ENCODE results near the gene CTXND2. TPM values are rescaled to one million over a fixed set of nuclear protein-coding genes. Genes with fewer than 3 reads are reported as not detected.

Gene CTXND2
- total RNA-seq, 2 donors from 2014 or later = 1.4 TPM; not detected in 1

DNA sequence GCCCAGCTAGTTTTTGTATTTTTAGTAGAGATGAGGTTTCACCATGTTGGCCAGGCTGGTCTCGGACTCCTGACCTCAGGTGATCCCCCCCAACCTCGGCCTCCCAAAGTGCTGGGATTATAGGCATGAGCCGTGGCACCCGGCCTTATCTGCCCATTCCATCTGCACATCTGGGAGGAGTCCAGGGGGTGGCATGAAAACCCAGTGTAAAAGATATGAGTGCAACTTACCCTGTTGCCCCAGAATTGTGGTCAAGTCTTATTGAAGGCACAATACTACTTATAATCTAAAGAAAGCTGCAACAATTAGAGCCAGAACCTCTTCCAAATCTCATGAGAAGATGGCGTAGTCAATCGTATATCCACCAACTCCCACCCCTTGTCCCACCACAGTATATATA, 18.4 kb downstream of the CTXND2 start:
- DNase-seq (ENCODE audit: low spot score) = no peak
- H3K36me3 ChIP-seq = no peaks in the 10 kb centered on the region
- TF ChIP-seq POLR2AphosphoS5 (IDR thresholded peaks at IDR 0.05) = no peak
- TF ChIP-seq, protein P1, sequence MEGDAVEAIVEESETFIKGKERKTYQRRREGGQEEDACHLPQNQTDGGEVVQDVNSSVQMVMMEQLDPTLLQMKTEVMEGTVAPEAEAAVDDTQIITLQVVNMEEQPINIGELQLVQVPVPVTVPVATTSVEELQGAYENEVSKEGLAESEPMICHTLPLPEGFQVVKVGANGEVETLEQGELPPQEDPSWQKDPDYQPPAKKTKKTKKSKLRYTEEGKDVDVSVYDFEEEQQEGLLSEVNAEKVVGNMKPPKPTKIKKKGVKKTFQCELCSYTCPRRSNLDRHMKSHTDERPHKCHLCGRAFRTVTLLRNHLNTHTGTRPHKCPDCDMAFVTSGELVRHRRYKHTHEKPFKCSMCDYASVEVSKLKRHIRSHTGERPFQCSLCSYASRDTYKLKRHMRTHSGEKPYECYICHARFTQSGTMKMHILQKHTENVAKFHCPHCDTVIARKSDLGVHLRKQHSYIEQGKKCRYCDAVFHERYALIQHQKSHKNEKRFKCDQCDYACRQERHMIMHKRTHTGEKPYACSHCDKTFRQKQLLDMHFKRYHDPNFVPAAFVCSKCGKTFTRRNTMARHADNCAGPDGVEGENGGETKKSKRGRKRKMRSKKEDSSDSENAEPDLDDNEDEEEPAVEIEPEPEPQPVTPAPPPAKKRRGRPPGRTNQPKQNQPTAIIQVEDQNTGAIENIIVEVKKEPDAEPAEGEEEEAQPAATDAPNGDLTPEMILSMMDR (IDR thresholded peaks at IDR 0.05) = no peak
- TF ChIP-seq POLR2A (IDR thresholded peaks at IDR 0.05) = no peak
- no peaks in the 10 kb centered on the region for H3K4me1 ChIP-seq (replicated peaks)
- intact Hi-C loops (cut with DNase I) = no loop called here
- no peak overlapping the region for H3K27ac ChIP-seq
- H3K27me3 ChIP-seq (replicated peaks; ENCODE audit: insufficient read depth) = no peaks in the 10 kb centered on the region
- WGBS = 85% methylated on average over 6 of the region's 6 CpGs
- H3K9me3 ChIP-seq = no peaks in the 10 kb centered on the region
- H3K4me3 ChIP-seq = no peak overlapping the region

DNA sequence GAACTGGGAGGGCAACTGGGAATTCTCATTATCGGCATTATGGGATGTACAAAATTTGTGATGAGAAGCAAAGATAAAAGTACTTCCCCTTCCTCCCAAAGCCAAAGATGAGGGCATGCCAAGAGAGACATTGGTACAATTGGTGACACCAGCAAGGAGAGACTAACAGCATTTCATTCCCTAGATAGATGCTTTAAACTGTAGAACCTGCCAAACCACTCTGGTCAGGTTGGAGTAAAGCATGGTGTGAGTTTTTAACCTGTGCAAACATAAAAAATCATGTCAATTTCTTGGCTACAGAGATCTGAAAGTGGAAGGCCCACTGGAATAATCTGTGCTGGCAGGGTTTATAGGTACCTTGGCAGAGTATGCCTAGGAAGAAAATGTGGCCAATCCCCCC, 19.4 kb downstream of the CTXND2 start:
- Histone ChIP-seq H3K27ac (no peak overlapping the region), H3K27me3 (replicated peaks; ENCODE audit: insufficient read depth) (no peaks in the 10 kb centered on the region), H3K4me3 (no peak overlapping the region), H3K9me3 (no peaks in the 10 kb centered on the region), H3K4me1 (replicated peaks) (no peaks in the 10 kb centered on the region), H3K36me3 (no peaks in the 10 kb centered on the region)
- DNase-seq (ENCODE audit: low spot score) = no peak
- WGBS = 35% methylated on average over 1 of the region's 1 CpG
- TF ChIP-seq, protein P1 (IDR thresholded peaks at IDR 0.05) = no peak
- TF ChIP-seq POLR2A (IDR thresholded peaks at IDR 0.05) (no peak), POLR2AphosphoS5 (IDR thresholded peaks at IDR 0.05) (no peak)
- intact Hi-C loops (cut with DNase I) = no loop called here

DNA sequence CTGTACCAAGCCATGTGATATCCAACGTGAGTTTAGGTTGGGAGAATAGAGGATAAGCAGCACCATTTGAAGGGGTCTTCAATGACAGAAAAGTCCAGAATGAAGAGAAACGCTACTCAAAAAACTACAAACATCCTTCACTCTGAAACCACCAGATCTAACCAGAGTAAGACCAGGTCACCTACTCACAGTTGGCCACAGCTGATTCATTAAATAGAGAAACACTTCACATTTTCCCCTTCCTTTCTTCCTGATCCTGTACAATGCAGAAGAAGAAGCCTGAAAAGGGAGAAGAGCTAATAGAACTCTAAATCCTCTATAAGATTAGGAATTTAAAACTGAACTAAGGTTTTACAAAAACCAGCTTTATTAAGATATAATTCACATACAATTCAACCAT, 19.9 kb downstream of the CTXND2 start:
- no peak for DNase-seq (ENCODE audit: low spot score)
- H3K4me1 ChIP-seq (replicated peaks) = no peaks in the 10 kb centered on the region
- H3K27ac ChIP-seq = no peak overlapping the region
- H3K36me3 ChIP-seq = no peaks in the 10 kb centered on the region
- intact Hi-C loops (cut with DNase I) = no loop called here
- no peaks in the 10 kb centered on the region for H3K9me3 ChIP-seq
- H3K27me3 ChIP-seq (replicated peaks; ENCODE audit: insufficient read depth) = no peaks in the 10 kb centered on the region
- 49% methylated on average over 2 of the region's 2 CpGs for WGBS
- no peak for TF ChIP-seq POLR2AphosphoS5 (IDR thresholded peaks at IDR 0.05)
- TF ChIP-seq POLR2A (IDR thresholded peaks at IDR 0.05) = no peak
- no peak overlapping the region for H3K4me3 ChIP-seq

DNA sequence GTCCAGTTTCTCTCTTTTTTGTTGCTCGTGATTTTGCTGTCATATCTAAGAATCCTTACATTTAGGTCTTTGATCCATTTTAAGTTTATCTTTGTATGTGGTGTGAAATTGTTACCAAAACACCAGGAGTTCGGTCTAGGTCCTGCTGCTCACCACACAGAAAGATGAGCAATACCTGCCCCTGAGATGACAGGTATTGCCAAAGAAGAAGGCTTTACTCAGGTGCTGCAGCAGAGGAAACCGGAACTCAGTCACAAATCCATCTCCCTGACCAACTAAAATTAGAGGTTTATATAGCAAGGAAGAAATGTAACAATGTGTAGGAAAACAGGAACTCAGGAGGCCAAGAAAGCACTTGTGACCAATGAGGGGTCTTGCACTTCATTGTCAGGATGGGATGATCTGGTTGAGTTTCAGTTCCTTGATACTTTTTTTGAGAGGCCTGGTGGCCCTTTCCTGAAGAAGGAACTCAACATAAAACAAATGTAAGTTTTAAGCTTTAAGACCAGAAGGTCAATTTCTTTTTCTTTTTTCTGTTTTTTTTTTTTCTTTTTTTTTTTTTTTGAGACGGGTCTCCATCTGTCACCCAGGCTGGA, 22.7 kb downstream of the CTXND2 start:
- no peaks in the 10 kb centered on the region for H3K36me3 ChIP-seq
- H3K4me1 ChIP-seq (replicated peaks) = no peaks in the 10 kb centered on the region
- no peak overlapping the region for H3K27ac ChIP-seq
- no peaks in the 10 kb centered on the region for H3K9me3 ChIP-seq
- 92% methylated on average over 4 of the region's 4 CpGs for WGBS
- no peak for DNase-seq (ENCODE audit: low spot score)
- H3K27me3 ChIP-seq (replicated peaks; ENCODE audit: insufficient read depth) = no peaks in the 10 kb centered on the region
- intact Hi-C loops (cut with DNase I) = no loop called here
- H3K4me3 ChIP-seq = no peak overlapping the region
- no peak for TF ChIP-seq POLR2A (IDR thresholded peaks at IDR 0.05)
- TF ChIP-seq, protein P1 (IDR thresholded peaks at IDR 0.05) = no peak
- no peak for TF ChIP-seq POLR2AphosphoS5 (IDR thresholded peaks at IDR 0.05)

DNA sequence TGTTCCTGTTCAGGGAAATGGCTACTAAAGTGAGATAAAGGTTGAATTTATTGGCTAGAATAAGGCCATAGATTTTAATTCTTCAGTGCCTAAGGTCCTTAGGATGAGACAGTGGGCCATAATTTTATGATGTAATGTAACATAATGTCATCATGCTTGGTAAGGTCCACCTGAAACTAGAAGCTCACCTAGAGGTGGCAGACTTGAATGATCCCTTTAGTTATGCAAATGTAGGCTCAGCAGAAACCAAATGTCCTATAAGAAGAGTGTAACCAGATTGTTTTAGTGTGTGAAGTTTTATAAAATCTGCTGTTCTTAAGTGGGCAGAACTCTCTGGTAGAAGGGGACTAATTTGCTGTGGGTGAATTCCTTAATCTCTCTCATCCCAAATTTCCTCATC, 25.7 kb downstream of the CTXND2 start:
- Histone ChIP-seq H3K36me3 (no peaks in the 10 kb centered on the region), H3K4me3 (no peak overlapping the region), H3K4me1 (replicated peaks) (no peaks in the 10 kb centered on the region), H3K27me3 (replicated peaks; ENCODE audit: insufficient read depth) (no peaks in the 10 kb centered on the region), H3K27ac (no peak overlapping the region), H3K9me3 (no peaks in the 10 kb centered on the region)
- no peak for DNase-seq (ENCODE audit: low spot score)
- TF ChIP-seq POLR2AphosphoS5 (IDR thresholded peaks at IDR 0.05) (no peak), POLR2A (IDR thresholded peaks at IDR 0.05) (no peak)
- TF ChIP-seq, protein P1 (IDR thresholded peaks at IDR 0.05) = no peak
- intact Hi-C loops (cut with DNase I) = no loop called here
